Lower lobe of right lung (tissue), 2 donors: ENCODE results near the gene ELK4. TPM values are rescaled to one million over a fixed set of nuclear protein-coding genes. Genes with fewer than 3 reads are reported as not detected.

Experiments used
- ATAC-seq, 2 donors: fragments of 200-7000 bp; cut with Tn5 transposase; one replicate each; pipeline ENCODE4 v1.9.1; 2020 to 2022; ENCODE audit warnings: mild to moderate bottlenecking in 2 of 2, moderate library complexity in 2 of 2
- DNase-seq: peaks from one replicate; pipeline ENCODE4 v3.0.0-alpha.2; 2020
- H3K27ac ChIP-seq: fragments of 200-600 bp; one replicate; pipeline ENCODE4 v1.8.0; 2022
- H3K27me3 ChIP-seq: fragments of 200-600 bp; one replicate; pipeline ENCODE4 v1.8.0; 2022; ENCODE audit warnings: low read depth
- H3K36me3 ChIP-seq: fragments of 200-600 bp; one replicate; pipeline ENCODE4 v1.8.0; 2022; ENCODE audit warnings: mild to moderate bottlenecking
- H3K4me1 ChIP-seq: fragments of 200-600 bp; one replicate; pipeline ENCODE4 v1.8.0; 2022
- H3K4me3 ChIP-seq: fragments of 200-600 bp; one replicate; pipeline ENCODE4 v1.8.0; 2022; ENCODE audit warnings: mild to moderate bottlenecking
- H3K9me3 ChIP-seq: fragments of 200-600 bp; one replicate; pipeline ENCODE4 v1.8.0; 2022
- intact Hi-C: fragments of 100-400 bp; cut with DNase I; formaldehyde crosslinking; loops from one replicate; pipeline ENCODE4 v1.11.0; 2022
- total RNA-seq: library from RNA; stranded (reverse); fragmentation: NEBNext Ultra II Directional; extraction: Animal tissue kit (Norgen Biotek cat#: 25700); gene quantifications from one replicate; pipeline ENCODE4 v1.2.1, GENCODE V29; 2021
- TF ChIP-seq, protein P1 (sequence below): fragments of 200-600 bp; IDR thresholded peaks from one replicate; pipeline ENCODE4 v1.8.0; 2022; ENCODE audit warnings: antibody characterized with exemption, mild to moderate bottlenecking
- donor health status: DM: no; HTN: yes; CAD: no; lungs with severe emphysema.

ELK4 gene
- total RNA-seq, 1 donor from 2014 or later, result 62.8 TPM

DNA sequence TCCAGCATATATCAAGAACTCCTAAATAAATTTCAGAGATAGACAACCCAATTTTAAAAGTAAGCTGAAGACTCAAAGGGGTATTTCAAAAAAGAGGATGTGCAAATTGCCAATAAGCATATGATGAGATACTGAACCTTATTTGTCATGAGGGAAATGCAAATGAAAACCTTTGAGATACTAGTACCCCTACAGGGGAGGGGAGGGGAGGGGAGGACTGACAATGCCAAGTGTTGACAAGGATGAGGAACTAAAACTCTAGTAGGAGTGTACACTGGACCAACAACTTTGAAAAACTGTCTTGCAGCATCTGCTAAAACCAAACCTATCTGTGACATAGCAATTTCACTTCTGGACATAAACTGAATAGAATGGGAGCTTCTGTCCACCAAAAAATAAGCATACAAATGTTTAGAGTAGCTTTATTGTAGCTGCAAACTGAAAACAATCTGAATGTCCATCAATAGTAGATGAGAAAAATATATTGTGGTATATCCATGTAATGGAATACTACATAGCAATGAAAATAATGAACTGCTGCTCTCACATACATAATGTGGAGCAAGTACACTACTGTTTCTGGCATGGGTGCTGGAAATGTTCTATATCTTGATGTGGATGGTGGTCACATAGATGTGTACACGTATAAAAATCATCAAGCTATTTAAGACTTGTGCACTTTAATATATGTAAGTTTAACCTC, 70.2 kb downstream of the ELK4 start:
- TF ChIP-seq, protein P1, sequence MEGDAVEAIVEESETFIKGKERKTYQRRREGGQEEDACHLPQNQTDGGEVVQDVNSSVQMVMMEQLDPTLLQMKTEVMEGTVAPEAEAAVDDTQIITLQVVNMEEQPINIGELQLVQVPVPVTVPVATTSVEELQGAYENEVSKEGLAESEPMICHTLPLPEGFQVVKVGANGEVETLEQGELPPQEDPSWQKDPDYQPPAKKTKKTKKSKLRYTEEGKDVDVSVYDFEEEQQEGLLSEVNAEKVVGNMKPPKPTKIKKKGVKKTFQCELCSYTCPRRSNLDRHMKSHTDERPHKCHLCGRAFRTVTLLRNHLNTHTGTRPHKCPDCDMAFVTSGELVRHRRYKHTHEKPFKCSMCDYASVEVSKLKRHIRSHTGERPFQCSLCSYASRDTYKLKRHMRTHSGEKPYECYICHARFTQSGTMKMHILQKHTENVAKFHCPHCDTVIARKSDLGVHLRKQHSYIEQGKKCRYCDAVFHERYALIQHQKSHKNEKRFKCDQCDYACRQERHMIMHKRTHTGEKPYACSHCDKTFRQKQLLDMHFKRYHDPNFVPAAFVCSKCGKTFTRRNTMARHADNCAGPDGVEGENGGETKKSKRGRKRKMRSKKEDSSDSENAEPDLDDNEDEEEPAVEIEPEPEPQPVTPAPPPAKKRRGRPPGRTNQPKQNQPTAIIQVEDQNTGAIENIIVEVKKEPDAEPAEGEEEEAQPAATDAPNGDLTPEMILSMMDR, result no peak
- no peaks in the 10 kb centered on the region for H3K27me3 ChIP-seq
- H3K27ac ChIP-seq, result no peak overlapping the region
- intact Hi-C loops, result no loop called here
- ATAC-seq (no peak), DNase-seq (no peak)
- H3K4me1 ChIP-seq, result peaks cover 8% of the 10 kb centered on the region
- H3K36me3 ChIP-seq, result no peaks in the 10 kb centered on the region
- H3K9me3 ChIP-seq, result peaks cover 10% of the 10 kb centered on the region
- H3K4me3 ChIP-seq, result no peak overlapping the region

Other genes with a start within 250 kb of the ELK4 start
- gene LEMD1, start 210.0 kb downstream of the ELK4 start, total RNA-seq, result not detected
- gene BLACAT1, start 176.0 kb downstream of the ELK4 start, total RNA-seq, result 1.0 TPM
- 36.6 TPM for gene CDK18, start 127.3 kb downstream of the ELK4 start, total RNA-seq
- gene SLC45A3, start 48.5 kb upstream of the ELK4 start, total RNA-seq, result 6.8 TPM
- 111 TPM for gene NUCKS1, start 118.2 kb upstream of the ELK4 start, total RNA-seq
- 23.9 TPM for gene RAB29, start 143.5 kb upstream of the ELK4 start, total RNA-seq
- 29.3 TPM for gene SLC41A1, start 181.2 kb upstream of the ELK4 start, total RNA-seq
- gene PM20D1, start 218.1 kb upstream of the ELK4 start, total RNA-seq, result 0.30 TPM